Activated CD4-positive, alpha-beta T cell treated with anti-CD3 and anti-CD28 coated beads for 36 hours (primary cell): ENCODE measurements around the gene ZFAND2B. TPM values are rescaled to one million over a fixed set of nuclear protein-coding genes. Genes with fewer than 3 reads are reported as not detected.
A peak's percentile ranks its signal among the peaks of the same experiment; 100 is the strongest.

Experiments used
- ATAC-seq: fragments of 200-7000 bp; cut with Tn5 transposase; one replicate; pipeline ENCODE4 v1.10.0; 2021; ENCODE audit warnings: mild to moderate bottlenecking, moderate library complexity
- CTCF ChIA-PET: fragments of 350-600 bp; sonication (Branson Sonifier 250); formaldehyde crosslinking; loops from one replicate; lab custom pipeline; 2021; ENCODE audit warnings: antibody characterized with exemption; lab: Charles Lee
- POLR2A ChIA-PET: fragments of 350-600 bp; sonication (Branson Sonifier 250); formaldehyde crosslinking; loops from one replicate; lab custom pipeline; 2021; ENCODE audit warnings: antibody characterized with exemption, inconsistent platforms; lab: Charles Lee
- DNase-seq: peaks from one replicate; pipeline ENCODE4 v3.0.0-alpha.2; 2020
- H3K27ac Mint-ChIP-seq: one replicate; pipeline ENCODE4 v1.8.0; 2021; ENCODE audit warnings: mixed read lengths
- H3K27me3 Mint-ChIP-seq: one replicate; pipeline ENCODE4 v1.8.0; 2021; ENCODE audit warnings: mixed read lengths
- H3K36me3 Mint-ChIP-seq: one replicate; pipeline ENCODE4 v1.8.0; 2021; ENCODE audit warnings: low read depth, mixed read lengths
- H3K4me1 Mint-ChIP-seq: one replicate; pipeline ENCODE4 v1.8.0; 2021; ENCODE audit warnings: mixed read lengths
- H3K4me3 Mint-ChIP-seq: one replicate; pipeline ENCODE4 v1.8.0; 2021; ENCODE audit warnings: mild to moderate bottlenecking, moderate library complexity, mixed read lengths
- H3K9me3 Mint-ChIP-seq: one replicate; pipeline ENCODE4 v1.8.0; 2021; ENCODE audit warnings: low read depth, mixed read lengths
- intact Hi-C, 2 experiments: fragments of 100-400 bp; cut with DNase I in 1 of 2; cut with micrococcal nuclease in 1 of 2; formaldehyde crosslinking; loops; one replicate each; pipeline versions ENCODE4 v1.14.2 to v1.15.1; 2022 to 2024; cut with DNase I, micrococcal nuclease
- total RNA-seq, 2 experiments: library from RNA; stranded (reverse); gene quantifications; one replicate each; pipeline ENCODE4 v1.2.3, GENCODE V29; 2021

ZFAND2B gene
- total RNA-seq, 2 experiments from 2014 or later, result 21.5 to 27.6 TPM

DNA sequence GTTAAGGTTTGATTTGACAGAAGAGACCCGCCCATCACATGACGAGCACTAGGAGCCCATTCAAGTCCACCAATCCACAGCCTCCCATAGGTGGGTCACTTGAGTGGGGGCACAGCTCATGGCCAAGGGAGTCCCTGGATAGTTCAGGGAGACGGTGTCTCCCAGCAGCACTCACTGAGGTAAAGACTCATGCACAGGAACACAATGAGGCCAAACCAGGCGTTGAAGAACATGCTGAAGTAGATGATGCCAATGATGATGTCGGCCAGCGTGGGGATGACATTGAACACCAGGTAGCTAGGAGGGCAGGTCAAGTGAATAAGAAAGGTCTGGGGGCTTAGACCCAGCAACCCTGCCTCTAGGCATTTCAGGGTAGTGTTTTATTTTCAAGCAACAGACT, 8.2 kb downstream of the ZFAND2B start:
- Mint-ChIP-seq H3K9me3 (no peaks in the 10 kb centered on the region), H3K27me3 (no peaks in the 10 kb centered on the region), H3K36me3 (peaks cover 32% of the 10 kb centered on the region), H3K4me1 (peaks cover 30% of the 10 kb centered on the region), H3K27ac (no peak overlapping the region), H3K4me3 (no peak overlapping the region)
- ChIA-PET POLR2A (no interaction called here), CTCF (interaction anchor here (0.5 to 1.4 kb wide), 2 partner anchors 15 to 38 kb away, joined by 4 to 5 read pairs; partner anchors contain the start of gene CNPPD1)
- intact Hi-C loops, result no loop called here
- DNase-seq (no peak), ATAC-seq (no peak)

DNA sequence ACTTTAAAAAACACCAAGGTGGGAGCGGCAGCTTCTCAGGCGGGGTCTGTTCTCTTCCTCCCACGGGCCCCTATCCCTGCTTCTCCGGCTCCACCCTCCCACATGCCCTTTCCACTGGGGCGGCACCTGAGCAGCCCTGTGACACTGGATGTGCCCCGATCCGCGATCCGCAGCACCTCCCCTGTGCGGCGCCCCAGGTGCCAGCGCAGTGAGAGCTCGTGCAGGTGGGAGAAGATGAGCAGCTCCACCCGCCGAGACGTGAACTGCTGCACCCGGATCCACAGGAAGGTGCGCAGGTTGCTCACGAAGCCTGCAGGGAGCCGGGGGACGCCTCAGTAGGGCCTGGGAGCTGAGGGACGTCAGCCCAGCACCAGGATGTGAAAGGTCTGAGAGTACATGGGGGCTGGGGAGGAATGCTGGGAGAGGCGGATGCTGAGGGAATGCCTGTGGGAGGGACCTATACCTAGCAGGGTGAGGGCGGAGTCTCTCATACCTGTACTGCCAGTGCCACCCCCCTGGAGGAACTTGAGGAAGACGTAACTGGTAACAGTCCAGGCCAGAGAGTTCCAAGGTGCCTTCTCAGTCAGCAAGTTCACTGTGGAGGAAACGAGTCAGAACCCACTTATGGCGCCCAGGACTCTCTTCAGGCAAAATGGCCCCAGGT, 9.4 kb downstream of the ZFAND2B start:
- H3K27me3 Mint-ChIP-seq, result no peaks in the 10 kb centered on the region
- no peak overlapping the region for H3K27ac Mint-ChIP-seq
- no peak overlapping the region for H3K4me3 Mint-ChIP-seq
- ChIA-PET CTCF (interaction anchor here (0.5 to 1.4 kb wide), 7 partner anchors 9 to 423 kb away, joined by 3 to 5 read pairs (median 4); partner anchors contain the start of genes CNPPD1 and ZFAND2B), POLR2A (interaction anchor here (0.6 kb wide), 1 partner anchor 16 kb away, joined by 3 read pairs; no protein-coding TSS in a partner anchor)
- H3K36me3 Mint-ChIP-seq, result peaks cover 37% of the 10 kb centered on the region
- no peaks in the 10 kb centered on the region for H3K9me3 Mint-ChIP-seq
- DNase-seq (no peak), ATAC-seq (no peak)
- H3K4me1 Mint-ChIP-seq, result peaks cover 29% of the 10 kb centered on the region
- intact Hi-C loops, result no loop called here

DNA sequence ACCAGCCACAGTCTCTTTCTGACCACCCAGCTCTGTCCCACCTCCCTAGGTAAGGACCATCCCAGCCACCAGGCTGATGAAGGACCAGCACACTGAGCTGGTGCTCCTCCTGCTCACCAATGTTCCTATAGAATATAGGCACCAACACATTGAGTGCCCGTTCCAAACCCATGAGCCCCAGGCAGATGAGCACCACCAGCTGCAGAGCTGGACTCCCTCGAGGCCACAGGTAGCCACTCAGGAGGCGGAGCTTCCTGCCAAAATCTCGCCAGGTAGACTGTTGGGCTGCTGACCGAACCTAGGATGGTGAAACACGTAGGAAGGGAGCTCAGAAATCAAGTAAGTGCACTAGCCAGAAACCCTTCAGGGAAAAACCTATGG, 9.9 kb downstream of the ZFAND2B start:
- CTCF ChIA-PET, result interaction anchor here (0.5 to 3.0 kb wide), 9 partner anchors 10 to 422 kb away, joined by 3 to 15 read pairs (median 4); partner anchors contain the start of gene ZFAND2B
- Mint-ChIP-seq H3K9me3 (no peaks in the 10 kb centered on the region), H3K4me3 (peak overlapping the region; percentile 39), H3K27me3 (no peaks in the 10 kb centered on the region), H3K36me3 (peaks cover 37% of the 10 kb centered on the region), H3K27ac (no peak overlapping the region), H3K4me1 (peaks cover 27% of the 10 kb centered on the region)
- intact Hi-C loops, result no loop called here
- DNase-seq (no peak), ATAC-seq (no peak)
- POLR2A ChIA-PET, result interaction anchor here (0.6 kb wide), 1 partner anchor 16 kb away, joined by 3 read pairs; no protein-coding TSS in a partner anchor

DNA sequence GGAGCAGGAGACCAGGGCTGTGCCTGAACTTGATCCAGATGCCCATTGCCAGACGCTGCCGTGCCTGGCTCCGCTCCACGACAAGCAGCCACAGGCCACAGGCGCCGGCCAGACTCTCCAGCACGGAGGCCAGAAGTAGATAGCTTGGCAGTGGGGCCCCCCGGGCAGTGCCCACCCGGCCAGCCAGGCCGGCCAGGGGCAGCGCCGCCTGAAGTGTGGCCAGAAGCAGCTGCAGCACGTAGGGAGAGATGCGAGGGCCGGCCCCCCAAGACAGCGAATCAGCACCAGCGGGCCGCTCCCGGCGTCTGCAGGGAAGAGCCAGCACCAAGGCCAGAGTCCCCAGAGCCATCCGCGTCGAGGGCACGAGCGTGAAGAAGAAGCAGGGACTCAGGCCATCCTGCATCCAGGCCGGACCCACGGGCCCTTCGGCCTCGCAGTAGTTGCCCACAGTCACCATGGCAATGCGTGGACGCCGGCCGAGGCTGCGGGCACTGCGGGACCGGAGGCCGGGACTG, 11.7 kb downstream of the ZFAND2B start:
- ChIA-PET CTCF (interaction anchor here (0.6 to 3.0 kb wide), 12 partner anchors 9 to 948 kb away, joined by 3 to 15 read pairs (median 6); partner anchors contain the start of genes AAMP, ANKZF1, ATG9A and CNPPD1), POLR2A (interaction anchor here (0.6 to 2.8 kb wide), 6 partner anchors 9 to 36 kb away, joined by 3 to 8 read pairs (median 4); partner anchors contain the start of genes GLB1L, STK16, TUBA4A and ZFAND2B)
- Mint-ChIP-seq H3K36me3 (peaks cover 40% of the 10 kb centered on the region), H3K4me3 (peak overlapping the region; percentile 83), H3K9me3 (no peaks in the 10 kb centered on the region), H3K4me1 (peaks cover 24% of the 10 kb centered on the region), H3K27me3 (no peaks in the 10 kb centered on the region), H3K27ac (peak overlapping the region; percentile 74)
- DNase-seq (peak; percentile 64), ATAC-seq (peak; percentile 42)
- intact Hi-C loops, result loop anchor here (1.0 to 2.0 kb wide), 7 partner anchors 12 to 77 kb away; partner anchors contain the start of genes DNAJB2 (in 2 of the 2), NHEJ1 (in 2 of the 2) and ZFAND2B (in 1 of the 2)

DNA sequence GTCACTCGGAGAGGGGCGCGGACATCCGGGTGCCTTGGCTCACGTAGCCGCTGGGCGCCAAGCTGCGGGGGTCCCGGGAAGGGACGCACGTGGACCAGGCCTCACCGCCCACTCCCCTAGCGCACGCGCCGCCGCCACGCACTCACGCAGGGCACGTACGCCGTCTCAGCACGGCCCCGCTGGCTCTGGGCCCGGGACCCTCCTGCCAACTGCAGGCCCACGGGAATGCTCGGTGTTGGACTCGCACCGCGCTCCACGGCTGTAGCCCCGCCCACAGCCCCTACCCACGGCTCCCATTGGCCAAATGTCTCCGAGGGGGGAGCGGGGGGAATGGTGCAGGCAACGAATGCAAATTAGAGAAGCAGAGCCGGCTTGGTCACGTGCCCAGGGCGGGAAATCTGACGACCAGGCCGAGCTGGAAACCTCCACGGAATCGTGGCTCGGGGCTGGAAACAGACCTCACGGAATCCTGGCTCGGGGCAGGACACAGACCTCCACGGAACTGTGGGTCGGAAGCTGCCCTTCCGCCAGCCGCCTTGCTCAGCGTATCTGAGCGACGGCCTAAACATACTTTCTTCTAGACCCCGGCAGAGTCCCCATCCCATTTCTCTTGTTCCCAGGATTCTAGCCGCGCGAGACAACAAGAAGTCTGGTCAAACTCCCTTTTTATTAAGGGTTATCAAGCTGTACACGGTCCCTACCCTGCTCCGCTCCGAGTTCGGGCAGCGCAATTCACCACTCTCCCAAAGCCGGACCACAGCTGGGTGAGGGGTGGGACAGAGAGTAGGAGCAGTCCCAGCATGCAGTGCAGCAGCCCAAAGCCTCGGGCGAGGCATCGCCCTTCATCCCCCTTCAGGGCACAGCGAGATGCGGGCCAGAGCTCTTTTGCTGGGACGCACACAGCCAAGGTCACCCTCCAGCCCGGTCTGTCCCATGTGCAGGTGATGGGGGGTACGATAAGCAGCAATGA, 12.4 kb downstream of the ZFAND2B start, which contains the start of gene ABCB6:
ABCB6 (minus strand) TSS at position 227 of the 970 bp plus-strand sequence. CDS start 285 bp downstream, outside the sequence.
- intact Hi-C loops, result loop anchor here (1.0 to 2.0 kb wide), 9 partner anchors 10 to 76 kb away; partner anchors contain the start of genes ANKZF1 (in 2 of the 2), ATG9A (in 2 of the 2), DNAJB2 (in 2 of the 2) and NHEJ1 (in 2 of the 2)
- peak; percentile 89 for ATAC-seq
- POLR2A ChIA-PET, result interaction anchor here (1.0 to 2.8 kb wide), 4 partner anchors 10 to 33 kb away, joined by 3 to 8 read pairs (median 4); partner anchors contain the start of genes GLB1L, STK16 and ZFAND2B
- peak within 1 kb of the TSS; percentile 74 for H3K27ac Mint-ChIP-seq
- peak within 1 kb of the TSS; percentile 83 for H3K4me3 Mint-ChIP-seq
- H3K27me3 Mint-ChIP-seq, result no peaks in the 10 kb centered on the region
- CTCF ChIA-PET, result interaction anchor here (0.6 to 3.0 kb wide), 12 partner anchors 11 to 949 kb away, joined by 3 to 15 read pairs (median 6); partner anchors contain the start of genes AAMP, ANKZF1, ATG9A and CNPPD1
- peaks cover 24% of the 10 kb centered on the region for H3K4me1 Mint-ChIP-seq
- no peaks in the 10 kb centered on the region for H3K9me3 Mint-ChIP-seq
- peak; percentile 94 for DNase-seq
- peaks cover 45% of the 10 kb centered on the region for H3K36me3 Mint-ChIP-seq

DNA sequence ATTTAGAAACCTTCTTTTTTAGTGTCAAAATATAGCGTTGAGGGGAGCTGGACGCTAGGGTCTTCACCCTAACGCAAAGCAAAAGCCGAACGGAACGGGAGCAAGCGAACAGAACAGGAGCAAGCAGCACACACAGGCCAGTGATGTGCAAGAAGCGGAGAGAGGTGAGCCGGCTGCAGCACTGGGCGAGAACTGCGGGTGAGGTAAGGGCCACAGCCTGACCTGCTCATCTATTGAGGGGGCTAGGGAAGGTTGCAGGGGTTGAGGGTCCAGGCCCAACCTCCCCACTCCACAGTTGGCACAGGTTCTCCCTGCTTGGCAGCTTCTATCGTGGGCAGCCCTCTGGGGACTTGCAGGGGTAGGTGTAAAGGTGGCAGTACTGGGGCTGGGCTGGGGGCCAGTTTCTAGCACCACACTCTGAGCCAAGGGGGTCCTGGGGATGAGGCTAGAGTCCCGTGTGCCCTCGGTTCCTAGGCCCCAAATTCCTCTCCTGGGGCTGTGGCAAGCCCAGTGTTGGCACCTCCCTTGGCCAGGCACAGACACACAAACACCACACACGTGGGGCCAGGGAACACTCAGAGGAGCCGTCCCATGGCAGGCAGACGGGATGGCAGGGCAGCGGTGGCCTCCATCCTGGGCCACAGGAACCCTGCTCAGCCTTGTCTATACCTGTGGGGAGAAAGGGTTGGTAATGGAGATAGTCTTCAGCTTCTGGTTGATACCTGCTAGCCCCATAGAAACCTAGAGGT, 13.4 kb downstream of the ZFAND2B start:
- POLR2A ChIA-PET, result interaction anchor here (0.7 to 2.8 kb wide), 2 partner anchors 13 to 33 kb away, joined by 3 to 8 read pairs; partner anchors contain the start of genes TUBA4B and ZFAND2B
- Mint-ChIP-seq H3K4me1 (peaks cover 24% of the 10 kb centered on the region), H3K9me3 (no peaks in the 10 kb centered on the region), H3K27ac (no peak overlapping the region), H3K4me3 (no peak overlapping the region), H3K27me3 (no peaks in the 10 kb centered on the region), H3K36me3 (peaks cover 48% of the 10 kb centered on the region)
- CTCF ChIA-PET, result interaction anchor here (0.7 to 2.8 kb wide), 7 partner anchors 10 to 340 kb away, joined by 3 to 15 read pairs (median 7); partner anchors contain the start of genes ANKZF1, ATG9A, CNPPD1 and NHEJ1
- DNase-seq (no peak), ATAC-seq (no peak)
- intact Hi-C loops, result loop anchor here (1.0 to 2.0 kb wide), 5 partner anchors 9 to 75 kb away; partner anchors contain the start of genes ANKZF1 (in 2 of the 2), ATG9A (in 2 of the 2), DNAJB2 (in 1 of the 2) and NHEJ1 (in 1 of the 2)

DNA sequence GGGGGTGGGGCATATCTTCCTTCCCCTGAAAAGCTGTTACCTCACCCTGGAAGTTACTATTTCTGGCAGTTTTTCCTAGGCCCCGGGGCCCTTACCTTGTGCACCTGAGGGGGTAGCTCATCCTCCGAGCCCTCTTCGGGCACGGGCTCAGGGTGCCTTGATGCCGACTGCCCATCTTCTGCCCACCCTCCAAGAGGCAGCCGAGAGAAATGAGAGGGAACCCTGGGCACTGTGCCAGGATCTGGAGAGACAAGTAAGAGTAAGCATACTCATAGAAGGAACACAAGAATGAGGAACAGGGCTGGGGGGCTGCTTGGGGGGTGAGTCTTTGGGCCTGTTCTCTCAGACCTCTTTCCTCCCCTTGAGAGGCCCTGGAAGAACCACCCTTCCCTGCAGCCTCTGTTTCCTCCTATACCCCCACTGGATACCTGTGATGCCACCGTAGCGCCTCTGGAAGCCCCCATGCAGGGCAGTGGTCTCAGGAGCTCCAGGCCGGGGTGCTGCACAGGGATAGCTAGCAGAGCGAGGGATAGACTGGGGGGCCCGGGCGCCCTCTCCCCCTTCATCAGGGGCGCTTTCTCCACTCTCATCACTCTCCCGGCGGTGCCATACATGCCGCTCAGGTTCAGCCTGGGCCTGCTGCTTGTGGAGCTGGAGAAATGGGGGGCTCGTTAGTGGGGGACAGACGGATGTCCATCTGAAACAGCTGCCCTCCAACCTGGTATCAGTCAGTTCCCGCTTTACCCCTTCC, 14.2 kb downstream of the ZFAND2B start:
- Mint-ChIP-seq H3K27me3 (no peaks in the 10 kb centered on the region), H3K9me3 (no peaks in the 10 kb centered on the region), H3K4me1 (peaks cover 24% of the 10 kb centered on the region), H3K4me3 (no peak overlapping the region), H3K36me3 (peaks cover 55% of the 10 kb centered on the region), H3K27ac (no peak overlapping the region)
- ChIA-PET CTCF (interaction anchor here (0.6 to 2.8 kb wide), 4 partner anchors 23 to 61 kb away, joined by 3 to 15 read pairs (median 6); partner anchors contain the start of gene NHEJ1), POLR2A (interaction anchor here (0.7 kb wide), 1 partner anchor 32 kb away, joined by 3 read pairs; the partner anchor contains the start of gene TUBA4B)
- no peak for ATAC-seq
- intact Hi-C loops, result no loop called here
- DNase-seq, result no peak

DNA sequence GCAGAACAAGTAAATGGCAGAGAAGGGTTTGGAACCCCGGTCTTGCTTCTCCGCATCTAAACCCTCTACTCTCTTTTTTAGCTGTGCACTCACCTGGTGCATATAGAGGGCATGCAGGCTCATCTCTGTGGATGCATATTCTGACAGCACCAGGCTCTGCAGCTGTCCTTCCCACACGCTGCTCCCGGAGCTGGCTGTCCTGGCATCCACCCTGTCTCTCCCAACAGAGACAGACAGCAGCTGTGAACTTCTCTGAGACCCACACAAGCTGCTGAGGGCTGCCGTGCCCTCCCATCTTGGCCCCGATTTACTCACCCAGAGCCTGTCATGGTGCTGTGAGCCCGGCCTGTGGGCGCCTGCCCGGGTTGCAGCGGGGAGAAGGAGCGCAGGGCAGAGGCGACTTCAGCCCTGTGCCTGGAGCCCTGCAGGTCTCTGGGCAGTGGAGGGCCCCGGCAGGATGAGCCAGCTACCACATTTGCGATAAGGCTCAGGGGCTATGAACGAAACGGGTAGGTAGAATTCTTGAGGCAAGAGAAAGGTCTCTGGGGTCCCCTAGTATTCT, 15.5 kb downstream of the ZFAND2B start:
- ChIA-PET POLR2A (no interaction called here), CTCF (interaction anchor here (0.7 to 2.4 kb wide), 5 partner anchors 51 to 187 kb away, joined by 3 to 7 read pairs (median 5); partner anchors contain the start of gene NHEJ1)
- no peaks in the 10 kb centered on the region for H3K27me3 Mint-ChIP-seq
- H3K4me3 Mint-ChIP-seq, result no peak overlapping the region
- intact Hi-C loops, result no loop called here
- H3K4me1 Mint-ChIP-seq, result peaks cover 23% of the 10 kb centered on the region
- no peak overlapping the region for H3K27ac Mint-ChIP-seq
- DNase-seq, result no peak
- peaks cover 57% of the 10 kb centered on the region for H3K36me3 Mint-ChIP-seq
- no peaks in the 10 kb centered on the region for H3K9me3 Mint-ChIP-seq
- ATAC-seq, result no peak
